GM12878 (cell line): ENCODE measurements around the gene NRN1L. TPM values are rescaled to one million over a fixed set of nuclear protein-coding genes. Genes with fewer than 3 reads are reported as not detected.

Source experiments
- ATF3 ChIP-seq: IDR thresholded peaks from 2 replicates; pipeline ENCODE4 v1.6.1; 2011; ENCODE audit warnings: low read depth, mild to moderate bottlenecking, low read length, moderate library complexity, borderline replicate concordance; ENCODE audit errors: extremely low read depth
- CBFB ChIP-seq: IDR thresholded peaks from 2 replicates; pipeline ENCODE4 v1.6.1; 2016; ENCODE audit warnings: antibody characterized with exemption, low read depth
- CEBPZ ChIP-seq: fragments of 150-350 bp; IDR thresholded peaks from 2 replicates; pipeline ENCODE4 v1.6.1; 2016; ENCODE audit warnings: low read depth, low read length
- CHD1 ChIP-seq: IDR thresholded peaks from 2 replicates; pipeline ENCODE4 v1.6.1; 2012; ENCODE audit warnings: low read depth, low read length, improper control_type of control experiment
- EP300 ChIP-seq, 2 experiments: fragments of 150-350 bp in 1 of 2; IDR thresholded peaks; 2 replicates each; pipeline ENCODE4 v1.6.1; 2011 to 2012; ENCODE audit warnings: low read depth in 2 of 2, low read length in 2 of 2, borderline replicate concordance in 1 of 2, improper control_type of control experiment in 1 of 2, inconsistent platforms in 1 of 2; ENCODE audit not compliant: control insufficient read depth in 1 of 2
- IRF4 ChIP-seq: IDR thresholded peaks from 2 replicates; pipeline ENCODE4 v1.6.1; 2011; ENCODE audit warnings: low read depth, low read length
- KLF5 ChIP-seq: fragments of 450-650 bp; IDR thresholded peaks from 2 replicates; pipeline ENCODE4 v1.6.1; 2014; ENCODE audit warnings: mild to moderate bottlenecking; ENCODE audit not compliant: partially characterized antibody
- MEF2B ChIP-seq: fragments of 450-650 bp; IDR thresholded peaks from 2 replicates; pipeline ENCODE4 v1.6.1; 2018; ENCODE audit warnings: mild to moderate bottlenecking, moderate library complexity; ENCODE audit not compliant: partially characterized antibody, poor library complexity, severe bottlenecking
- RUNX3 ChIP-seq: IDR thresholded peaks from 2 replicates; pipeline ENCODE4 v1.6.1; 2012; ENCODE audit warnings: low read length, inconsistent platforms
- SMAD1 ChIP-seq: fragments of 450-650 bp; IDR thresholded peaks from 2 replicates; pipeline ENCODE4 v1.6.1; 2018; ENCODE audit warnings: mild to moderate bottlenecking, low read depth; ENCODE audit not compliant: partially characterized antibody
- SMARCA5 ChIP-seq: fragments of 450-650 bp; IDR thresholded peaks from 2 replicates; pipeline ENCODE4 v1.6.1; 2017; ENCODE audit warnings: mild to moderate bottlenecking
- STAT1 ChIP-seq: fragments of 450-650 bp; conservative IDR thresholded peaks from 2 replicates; pipeline ENCODE4 v1.6.1; 2014; ENCODE audit warnings: antibody characterized with exemption, mild to moderate bottlenecking
- USF2 ChIP-seq: IDR thresholded peaks from 2 replicates; pipeline ENCODE4 v1.6.1; 2011; ENCODE audit warnings: low read depth, low read length, improper control_type of control experiment, borderline replicate concordance
- ZBED1 ChIP-seq: IDR thresholded peaks from 2 replicates; pipeline ENCODE4 v1.6.1; 2016; ENCODE audit warnings: borderline replicate concordance
- ZNF24 ChIP-seq: fragments of 450-650 bp; IDR thresholded peaks from 2 replicates; pipeline ENCODE4 v1.6.1; 2017; ENCODE audit warnings: antibody characterized with exemption, mild to moderate bottlenecking
- ZNF687 ChIP-seq: fragments of 450-650 bp; IDR thresholded peaks from 2 replicates; pipeline ENCODE4 v1.6.1; 2017; ENCODE audit warnings: mild to moderate bottlenecking, moderate library complexity
- ZSCAN29 ChIP-seq: fragments of 450-650 bp; IDR thresholded peaks from 2 replicates; pipeline ENCODE4 v1.6.1; 2017; ENCODE audit warnings: mild to moderate bottlenecking, moderate library complexity
- ZZZ3 ChIP-seq: IDR thresholded peaks from 2 replicates; pipeline ENCODE4 v1.6.1; 2011; ENCODE audit warnings: low read depth; ENCODE audit not compliant: control insufficient read depth, insufficient read length
- polyA plus RNA-seq, 11 experiments: library from polyadenylated mRNA; depleted of rRNA in 4 of 11; unstranded in 6 of 11; stranded (reverse) in 5 of 11; fragments of >200 nt; fragmentation: Nextera tagmentation in 4 of 11; fragmentation: Illumina TruSeq in 1 of 11; extraction: Ambion mirVana in 4 of 11; extraction: Trizol in 1 of 11; gene quantifications; 1 replicate in 1 of 11; 2 replicates in 10 of 11; pipeline versions ENCODE4 v1.2.1 to v1.2.3, GENCODE V29; 2011 to 2016; ENCODE audit warnings: inconsistent platforms in 2 of 11, missing spikeins in 2 of 11, low read depth in 1 of 11
- total RNA-seq, 4 experiments: library from RNA; depleted of rRNA in 3 of 4; stranded (reverse); fragments of >200 nt in 3 of 4; fragmentation: Illumina TruSeq in 1 of 4; extraction: Trizol in 1 of 4; gene quantifications; 2 replicates each; pipeline versions ENCODE4 v1.2.1 to v1.2.3, GENCODE V29; 2013 to 2021
- TF ChIP-seq, protein P1 (sequence below): fragments of 450-650 bp; IDR thresholded peaks from 2 replicates; pipeline ENCODE4 v1.6.1; 2016; ENCODE audit warnings: mild to moderate bottlenecking

Gene NRN1L
- total and polyA plus RNA-seq, 10 of the 15 experiments (the other 5 are each of a cell fraction or from before 2014, with no cell fraction given): 0.11 to 0.99 (median 0.28) TPM; not detected in 3

DNA sequence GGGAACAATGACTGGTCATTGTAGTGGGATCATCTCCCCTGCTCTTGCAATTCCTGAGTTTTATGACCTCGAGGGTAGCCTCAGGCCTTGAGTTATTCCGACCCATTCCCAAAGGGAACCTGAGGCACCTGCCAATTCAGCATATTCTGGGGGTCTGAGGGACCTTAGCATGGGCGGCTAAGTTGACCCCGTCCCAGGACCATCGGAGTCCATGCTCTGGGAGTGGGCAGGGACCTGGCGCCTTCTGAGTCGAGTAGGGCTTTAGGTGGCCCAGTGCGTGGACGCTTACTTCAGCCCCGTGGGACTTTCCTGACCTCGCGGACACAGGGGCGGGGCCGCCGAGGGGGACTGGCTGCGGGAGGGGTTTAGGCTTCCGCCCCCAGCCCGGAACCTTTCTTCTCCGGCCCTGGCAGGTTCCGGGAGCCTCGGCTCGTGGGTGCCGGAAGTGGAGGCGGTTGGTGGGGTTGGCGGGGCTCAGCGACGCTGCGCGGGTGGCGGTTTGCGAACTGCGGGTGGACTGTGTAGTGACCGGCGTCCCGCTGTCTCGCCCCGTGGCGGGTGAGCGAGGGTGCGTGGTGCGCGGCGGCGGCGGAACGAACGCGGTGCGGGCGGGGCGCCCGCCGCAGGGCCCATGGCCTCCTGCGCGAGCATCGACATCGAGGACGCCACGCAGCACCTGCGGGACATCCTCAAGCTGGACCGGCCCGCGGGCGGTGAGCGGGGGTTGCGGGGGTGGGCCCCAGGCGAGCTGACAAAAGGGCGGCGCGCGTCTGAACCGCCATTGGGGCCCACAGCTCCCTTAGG, 11.9 kb upstream of the NRN1L start, which contains the start of gene EDC4 (continued):
- peak; percentile 71 for TF ChIP-seq ZNF687
- peak; percentile 85; the same call in 1 of the 2 replicates for TF ChIP-seq SMARCA5
- TF ChIP-seq ZNF24: peak; percentile 74; the same call in 1 of the 2 replicates
- TF ChIP-seq EP300 (IDR thresholded peaks at IDR 0.05; ENCODE audit: borderline replicate concordance in 1 of 2, control insufficient read depth in 1 of 2, low read depth in 2 of 2, low read length in 2 of 2): no peak
- peak; percentile 13 for TF ChIP-seq SMAD1
- no peak for TF ChIP-seq CHD1
- peak; percentile 77 for TF ChIP-seq MEF2B
- no peak for TF ChIP-seq CEBPZ
- peak; percentile 87 for TF ChIP-seq RUNX3
- no peak; the same call in 1 of the 2 replicates for TF ChIP-seq ZBED1
- TF ChIP-seq IRF4: no peak
- TF ChIP-seq USF2: no peak
- TF ChIP-seq, protein P1, sequence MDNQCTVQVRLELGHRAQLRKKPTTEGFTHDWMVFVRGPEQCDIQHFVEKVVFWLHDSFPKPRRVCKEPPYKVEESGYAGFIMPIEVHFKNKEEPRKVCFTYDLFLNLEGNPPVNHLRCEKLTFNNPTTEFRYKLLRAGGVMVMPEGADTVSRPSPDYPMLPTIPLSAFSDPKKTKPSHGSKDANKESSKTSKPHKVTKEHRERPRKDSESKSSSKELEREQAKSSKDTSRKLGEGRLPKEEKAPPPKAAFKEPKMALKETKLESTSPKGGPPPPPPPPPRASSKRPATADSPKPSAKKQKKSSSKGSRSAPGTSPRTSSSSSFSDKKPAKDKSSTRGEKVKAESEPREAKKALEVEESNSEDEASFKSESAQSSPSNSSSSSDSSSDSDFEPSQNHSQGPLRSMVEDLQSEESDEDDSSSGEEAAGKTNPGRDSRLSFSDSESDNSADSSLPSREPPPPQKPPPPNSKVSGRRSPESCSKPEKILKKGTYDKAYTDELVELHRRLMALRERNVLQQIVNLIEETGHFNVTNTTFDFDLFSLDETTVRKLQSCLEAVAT: peak; percentile 36; the same call in 1 of the 2 replicates
- TF ChIP-seq CBFB: peak; percentile 82
- TF ChIP-seq STAT1: 0 out of 2 replicates have a peak, but pooled peaks have one; percentile 48
- TF ChIP-seq KLF5: no peak
- TF ChIP-seq ZSCAN29: no peak
- peak; percentile 18 for TF ChIP-seq ZZZ3
- no peak for TF ChIP-seq ATF3
